ENCODE results near the gene GALK1. TPM values are rescaled to one million over a fixed set of nuclear protein-coding genes. Genes with fewer than 3 reads are reported as not detected.

GALK1 gene
- total RNA-seq, 1 experiment from 2014 or later: 36.7 TPM

GRCh38 chr17:75783803-75784472, 18.9 kb upstream of the GALK1 start:
- Histone ChIP-seq H2AFZ (ENCODE audit: low read length) (no peak overlapping the region), H4K91ac (ENCODE audit: insufficient read length, low read depth, low read length) (no peak overlapping the region), H3T11ph (ENCODE audit: low read length) (no peak overlapping the region), H2BK120ac (ENCODE audit: low read depth, low read length, poor library complexity, severe bottlenecking) (no peak overlapping the region), H3K27me3 (ENCODE audit: insufficient read depth, low read length) (no peaks in the 10 kb centered on the region), H2BK12ac (ENCODE audit: insufficient read length, low read depth, low read length) (no peak overlapping the region), H3K4me2 (ENCODE audit: insufficient read depth, insufficient read length, low read length) (peak overlapping the region; percentile 54), H3K14ac (ENCODE audit: insufficient read depth, low read length) (no peak overlapping the region; the same call in 1 of the 2 replicates), H3K4me1 (ENCODE audit: insufficient read depth, low read length) (peaks cover 2% of the 10 kb centered on the region; the same call in 1 of the 2 replicates), H2BK20ac (ENCODE audit: low read depth, low read length, poor library complexity, severe bottlenecking) (no peak overlapping the region), H3K18ac (ENCODE audit: insufficient read length, low read depth, low read length) (peak overlapping the region; percentile 38), H3K79me1 (ENCODE audit: insufficient read depth, low read depth, low read length, poor library complexity, severe bottlenecking) (no peaks in the 10 kb centered on the region), H4K8ac (replicated peaks; ENCODE audit: insufficient read length, low read depth, low read length) (no peak overlapping the region), H3K27ac (ENCODE audit: insufficient read length, low read depth, low read length) (no peak overlapping the region), H4K5ac (ENCODE audit: insufficient read length, low read depth, low read length) (peak overlapping the region; percentile 10), H2AK5ac (ENCODE audit: insufficient read length, low read length) (no peak overlapping the region), H3K23me2 (ENCODE audit: insufficient read length, low read depth, low read length, poor library complexity, severe bottlenecking) (peaks cover 13% of the 10 kb centered on the region), H3K56ac (ENCODE audit: insufficient read length, low read depth, low read length) (no peak overlapping the region), H3K23ac (ENCODE audit: insufficient read length, low read depth, low read length) (no peak overlapping the region), H3K4ac (ENCODE audit: low read depth, low read length) (no peak overlapping the region), H3K9me3 (ENCODE audit: control insufficient read depth, low read depth, low read length) (no peaks in the 10 kb centered on the region), H2BK5ac (ENCODE audit: insufficient read length, low read length) (no peak overlapping the region), H3K9ac (ENCODE audit: extremely low read depth, insufficient read length, low read length) (peak overlapping the region; percentile 14), H4K20me1 (ENCODE audit: control insufficient read depth, insufficient read depth, insufficient read length) (no peaks in the 10 kb centered on the region), H3K79me2 (ENCODE audit: insufficient read depth, low read length) (peaks cover 20% of the 10 kb centered on the region; the same call in 1 of the 2 replicates), H2BK15ac (ENCODE audit: low read depth, low read length) (0 out of 2 replicates have a peak overlapping the region, but pooled peaks have one; percentile 72)
- no CpG with 5 or more reads among the region's 20 CpGs for WGBS (ENCODE audit: extremely low coverage, insufficient read length, low lambda C conversion rate)
- DNase-seq: no peak
- Mint-ChIP-seq H3K4me3 (peak overlapping the region; percentile 90 to 95), H3K4me1 (peaks cover 32 to 36% of the 10 kb centered on the region in 2 experiments), H3K9me3 (peaks cover 2 to 3% of the 10 kb centered on the region in 2 experiments; a peak in 3 of 5 replicates), H3K27me3 (ENCODE audit: low read depth) (peaks cover 2% of the 10 kb centered on the region; the same call in 1 of the 2 replicates), H3K36me3 (ENCODE audit: insufficient read depth in 1 of 3, low read depth in 3 of 3) (peaks cover 4 to 10% (median 6%) of the 10 kb centered on the region in 3 experiments), H3K27ac (peak overlapping the region; percentile 87 to 99 (median 90))
- no peak for TF ChIP-seq CTCF (conservative IDR thresholded peaks at IDR 0.05)
